Activated CD4-positive, alpha-beta T cell treated with anti-CD3 and anti-CD28 coated beads for 1 hour (primary cell): Measurements from ENCODE around the gene RAB10.
"Not testable (repeated sequence)": the region's sequence is repeated elsewhere in the genome, so short reads cannot be mapped to it uniquely, and the experiment has no call there.

ENCODE experiments used
- DNase-seq: peaks from one replicate; pipeline ENCODE4 v3.0.0-alpha.2; 2020

RAB10 gene

DNA sequence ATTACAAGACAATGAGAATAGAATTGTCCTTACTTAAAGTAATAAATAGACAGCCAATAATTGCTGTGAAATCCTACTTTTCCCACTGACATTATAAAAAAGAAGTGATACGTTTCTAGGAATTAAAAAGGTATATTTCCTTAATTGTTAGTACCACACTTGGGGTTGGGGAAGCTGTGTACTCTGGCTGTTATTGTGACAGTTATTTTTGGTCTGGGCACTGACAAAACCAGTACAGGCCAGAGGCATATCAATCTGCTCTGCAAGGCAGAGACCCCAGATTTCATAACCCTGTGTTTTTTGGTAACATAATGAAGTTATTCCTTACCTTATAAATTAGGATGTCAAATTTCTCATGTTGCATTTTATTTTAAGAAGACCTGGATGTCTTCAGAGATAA lies 66.5 kb downstream of the RAB10 start:
- DNase-seq: no peak

DNA sequence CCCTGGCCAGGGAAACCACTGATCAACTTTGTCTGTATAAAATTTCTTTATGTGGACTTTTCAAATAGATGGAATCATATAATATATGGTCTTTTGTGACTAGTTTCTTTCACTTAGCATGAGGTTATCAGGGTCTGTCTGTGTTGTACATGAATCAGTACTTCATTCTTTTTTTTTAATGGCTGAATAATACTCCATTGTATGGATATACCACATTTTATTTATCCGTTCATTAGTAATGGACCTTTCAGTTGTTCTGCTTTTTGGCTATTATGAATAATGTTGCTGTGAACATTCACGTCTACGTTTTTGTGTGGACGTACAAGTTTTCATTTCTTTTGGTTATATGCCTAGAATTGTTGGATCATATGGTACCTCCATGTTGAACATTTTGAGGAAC lies 69.9 kb downstream of the RAB10 start:
- DNase-seq: no peak

DNA sequence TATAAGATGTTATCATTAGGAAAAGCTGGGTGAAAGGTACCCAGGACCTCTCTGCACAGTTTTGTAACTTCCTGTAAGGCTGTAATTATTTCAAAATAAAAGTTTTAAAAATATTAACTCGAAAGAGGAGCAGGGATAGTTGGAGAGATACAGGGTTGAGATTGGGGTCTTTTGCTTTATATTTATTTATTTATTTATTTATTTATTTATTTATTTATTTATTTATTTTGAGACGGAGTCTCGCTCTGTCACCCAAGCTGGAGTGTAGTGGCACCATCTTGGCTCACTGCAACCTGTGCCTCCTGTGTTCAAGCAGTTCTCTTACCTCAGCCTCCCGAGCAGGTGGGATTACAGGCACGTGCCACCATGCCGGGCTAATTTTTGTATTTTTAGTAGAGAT lies 74.8 kb downstream of the RAB10 start:
- not testable (repeated sequence) for DNase-seq

DNA sequence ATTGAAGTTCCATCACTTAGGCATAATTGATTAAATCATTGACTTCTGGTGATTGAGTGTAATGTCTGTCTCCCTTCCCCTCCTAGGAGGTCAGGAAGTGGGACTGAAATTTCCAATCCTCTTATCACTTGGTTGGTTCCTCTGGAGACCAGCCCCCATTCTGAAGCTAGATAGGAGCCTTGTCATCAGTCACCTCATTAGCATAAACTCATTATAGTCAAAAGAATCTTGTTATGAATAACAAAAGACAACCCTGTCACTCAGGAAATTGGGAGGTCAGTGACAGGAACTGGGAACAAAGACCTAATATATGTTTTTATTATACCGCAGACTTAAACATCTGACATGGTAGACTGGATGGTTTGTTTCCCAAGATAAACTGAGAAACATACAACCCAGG lies 78.3 kb downstream of the RAB10 start:
- DNase-seq: no peak

DNA sequence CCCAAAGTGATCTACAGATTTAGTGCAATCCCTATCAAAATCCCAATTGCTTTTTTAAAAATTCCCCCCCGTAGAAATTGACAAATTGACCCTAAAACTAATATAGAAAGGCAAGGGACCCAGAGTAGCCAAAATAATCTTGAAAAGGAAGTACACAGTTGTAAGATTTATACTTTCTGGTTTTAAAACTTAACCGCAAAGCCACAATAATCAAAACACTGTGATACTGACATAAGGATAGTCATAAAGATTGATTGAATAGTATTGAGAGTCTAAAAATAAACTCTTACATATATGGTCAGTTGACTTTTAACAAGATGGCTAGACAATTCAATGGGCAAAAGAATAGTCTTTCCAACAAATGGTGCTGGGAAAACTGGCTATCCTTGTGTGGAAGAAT lies 80.3 kb downstream of the RAB10 start:
- DNase-seq: no peak

DNA sequence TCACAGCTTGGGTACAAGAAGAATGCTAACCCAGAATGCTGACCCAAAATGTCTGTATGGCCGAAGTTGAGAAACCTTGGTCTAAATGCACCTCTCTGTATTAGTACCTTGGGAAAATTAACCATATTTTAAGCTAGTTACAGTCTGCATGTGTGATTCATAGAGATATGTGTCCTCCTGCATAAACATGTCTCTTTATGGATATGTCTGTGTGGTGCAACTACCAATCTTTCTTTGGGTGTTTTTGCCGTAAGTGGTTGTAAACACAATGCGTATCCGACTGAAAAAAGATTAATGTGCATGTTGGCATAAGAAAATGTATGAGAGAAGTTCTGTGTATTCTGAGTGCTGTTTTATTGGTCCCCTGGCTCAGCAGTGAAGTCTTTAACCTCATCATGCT lies 84.8 kb downstream of the RAB10 start:
- DNase-seq: no peak

DNA sequence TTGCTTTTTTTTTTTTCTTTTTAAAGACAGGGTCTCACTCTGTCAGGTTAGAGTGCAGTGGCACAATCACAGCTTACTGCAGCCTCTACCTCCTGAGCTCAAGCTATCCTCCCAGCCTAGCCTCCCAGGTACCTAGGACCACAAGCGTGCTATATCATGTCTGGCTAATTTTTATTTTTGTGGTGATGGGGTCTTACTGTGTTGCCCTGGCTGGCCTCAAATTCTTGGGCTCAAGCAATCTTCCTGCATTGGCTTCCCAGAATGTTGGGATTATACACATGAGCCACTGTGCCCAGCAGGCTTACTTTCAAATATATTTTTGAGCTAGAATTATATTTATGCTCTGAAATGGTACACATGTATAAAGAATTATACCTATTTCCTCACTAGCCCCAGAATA lies 85.6 kb downstream of the RAB10 start:
- no peak for DNase-seq

DNA sequence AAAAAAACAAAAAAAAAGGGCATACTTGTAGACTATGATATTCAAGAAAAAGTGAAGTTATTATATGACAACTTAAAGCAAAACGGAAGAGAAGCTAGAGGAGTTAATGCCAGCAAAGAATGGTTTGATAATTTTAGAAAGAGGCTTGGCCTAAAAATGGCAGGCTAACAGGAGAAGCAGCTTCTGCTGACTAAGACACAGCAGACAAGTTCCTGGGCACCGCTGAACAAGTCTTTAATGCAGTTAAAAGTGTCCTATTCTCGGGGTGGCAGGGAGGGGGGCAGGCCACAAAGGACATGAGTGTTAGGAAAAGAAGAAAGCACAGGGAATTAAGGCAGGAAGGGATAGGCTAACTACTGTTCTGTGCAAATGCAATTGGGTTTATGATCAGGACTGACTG lies 88.7 kb downstream of the RAB10 start:
- DNase-seq: no peak

DNA sequence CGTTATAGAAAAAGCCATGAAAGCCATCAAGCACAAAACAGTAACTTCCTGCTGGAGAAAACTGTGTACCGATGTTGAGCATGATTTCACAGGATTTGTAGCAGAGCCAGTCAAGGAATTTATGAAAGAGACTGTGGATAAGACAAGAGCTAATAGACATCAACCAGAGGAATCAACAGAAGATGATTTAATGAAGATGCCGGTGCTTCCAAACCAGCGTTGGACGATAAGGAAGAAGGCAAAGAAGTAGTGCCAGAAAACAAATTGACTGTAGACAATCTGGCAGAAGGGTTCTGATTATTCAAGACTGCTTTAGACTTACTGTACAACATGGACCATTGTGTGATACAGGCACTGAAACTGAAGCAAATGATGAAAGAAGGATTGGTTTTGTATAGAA lies 89.5 kb downstream of the RAB10 start:
- DNase-seq: no peak

DNA sequence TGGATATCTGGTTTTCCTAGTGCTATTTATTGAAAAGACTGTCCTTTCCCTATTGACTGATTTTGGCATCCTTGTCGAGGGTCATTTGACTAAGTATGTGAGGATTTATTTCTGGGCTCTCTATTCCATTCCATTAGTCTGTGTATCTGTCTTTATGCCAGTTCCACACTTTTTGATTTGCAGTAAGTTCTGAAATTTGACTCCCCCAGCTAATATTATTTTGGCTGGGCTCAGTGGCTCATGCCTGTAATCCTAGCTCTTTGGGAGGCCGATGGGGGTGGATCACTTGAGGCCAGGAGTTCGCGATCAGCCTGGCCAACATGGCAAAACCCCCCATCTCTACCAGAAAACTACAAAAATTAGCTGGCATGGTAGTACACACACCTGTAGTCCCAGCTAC lies 92.2 kb downstream of the RAB10 start:
- DNase-seq: no peak

DNA sequence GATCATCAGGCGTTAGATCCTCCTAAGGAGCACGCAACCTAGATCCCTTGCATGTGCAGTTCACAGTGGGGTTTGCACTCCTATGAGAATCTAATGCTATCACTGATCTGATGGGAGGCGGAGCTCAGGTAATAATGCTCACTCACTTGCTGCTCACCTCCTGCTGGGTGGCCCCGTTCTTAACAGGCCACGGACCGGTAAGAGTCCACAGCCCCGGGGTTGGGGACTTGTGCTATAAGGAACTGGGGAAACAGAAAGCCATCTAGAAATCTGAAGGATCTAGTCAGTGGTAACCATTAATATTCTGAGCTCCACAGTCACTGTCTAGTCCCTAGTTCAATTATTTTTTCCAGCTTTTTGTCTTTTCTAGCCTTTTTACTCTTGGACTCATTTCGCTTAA lies 94.3 kb downstream of the RAB10 start:
- DNase-seq: no peak

DNA sequence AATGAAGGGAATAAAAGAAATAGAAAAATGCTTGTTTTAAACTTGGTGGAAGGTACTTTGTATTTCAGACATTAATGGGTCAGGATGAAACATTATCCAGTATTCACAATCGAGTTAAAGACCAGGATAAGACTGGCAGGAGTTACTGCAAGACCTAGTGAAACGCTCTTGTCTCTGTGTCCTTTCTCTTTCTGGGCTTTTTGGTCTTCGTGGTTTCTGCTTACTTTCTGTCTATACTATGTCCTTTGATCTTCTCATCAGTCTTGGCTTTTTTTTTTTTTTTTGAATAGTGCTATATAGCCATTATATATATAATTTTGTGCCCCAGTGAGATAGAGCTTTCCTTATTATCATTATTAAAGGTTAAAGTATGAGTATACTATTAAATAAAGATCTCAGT lies 96.9 kb downstream of the RAB10 start:
- DNase-seq: no peak

DNA sequence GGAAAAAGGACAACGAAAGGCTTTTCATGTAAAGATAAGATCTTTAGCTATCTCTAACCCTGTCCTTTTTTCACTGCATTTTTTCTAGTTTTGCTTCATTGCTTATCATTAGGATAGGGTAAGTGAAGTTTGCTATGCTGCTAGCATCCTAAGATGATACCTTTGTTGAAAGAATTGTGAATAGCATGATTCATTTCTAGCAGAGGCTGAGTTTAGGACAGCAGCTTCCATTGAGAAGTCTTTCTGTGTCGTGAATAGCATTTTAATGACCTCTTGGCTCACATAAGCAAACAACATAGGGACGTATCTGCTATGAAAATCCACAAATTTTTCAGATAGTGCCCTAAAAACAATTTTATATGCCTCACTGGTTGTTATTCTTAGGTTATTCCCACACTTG lies 102.6 kb downstream of the RAB10 start:
- DNase-seq: no peak

DNA sequence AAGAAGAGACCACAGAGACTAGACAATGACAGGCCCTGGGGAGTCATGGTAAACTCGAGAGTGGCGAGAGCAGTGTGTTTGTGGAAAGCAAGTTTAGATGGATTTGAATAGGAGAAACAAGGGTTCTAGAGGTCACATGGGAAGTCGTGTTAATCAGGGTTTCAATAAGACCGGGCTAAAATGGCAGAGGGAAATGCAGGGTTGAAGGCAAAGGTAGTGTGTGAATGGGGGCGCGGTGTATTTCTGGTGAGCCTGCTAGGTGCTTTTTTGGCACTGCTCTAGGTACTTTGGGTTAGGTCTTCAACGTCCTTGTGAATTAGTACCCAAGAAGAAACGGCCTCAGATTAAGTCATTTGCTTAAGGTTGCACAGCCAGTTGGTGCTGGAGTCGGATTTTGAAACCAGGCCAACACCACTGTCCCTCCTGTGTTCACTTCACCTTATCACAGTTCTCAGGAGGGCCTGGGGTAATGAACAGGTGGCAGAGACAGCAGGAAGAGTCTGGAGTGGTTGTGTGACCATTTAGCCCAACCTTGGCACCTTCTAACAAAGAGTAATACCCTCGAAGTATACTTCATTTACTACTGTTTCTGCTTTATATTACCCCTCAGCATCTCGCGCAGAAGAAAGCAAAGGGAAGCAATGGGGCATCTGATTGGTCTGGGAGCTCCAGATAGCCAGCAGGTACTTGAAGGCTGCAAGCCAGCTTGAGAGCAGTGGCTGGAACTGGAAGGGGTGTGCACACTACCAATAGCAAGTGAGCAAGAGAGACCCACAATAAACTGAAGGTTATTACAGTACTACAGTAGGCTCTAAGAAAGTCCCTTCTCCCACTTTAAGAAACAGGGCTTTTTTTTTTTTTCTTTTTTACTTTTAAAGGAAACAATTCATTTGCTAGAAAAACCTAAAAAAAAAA lies 105.6 kb downstream of the RAB10 start:
- DNase-seq: no peak

DNA sequence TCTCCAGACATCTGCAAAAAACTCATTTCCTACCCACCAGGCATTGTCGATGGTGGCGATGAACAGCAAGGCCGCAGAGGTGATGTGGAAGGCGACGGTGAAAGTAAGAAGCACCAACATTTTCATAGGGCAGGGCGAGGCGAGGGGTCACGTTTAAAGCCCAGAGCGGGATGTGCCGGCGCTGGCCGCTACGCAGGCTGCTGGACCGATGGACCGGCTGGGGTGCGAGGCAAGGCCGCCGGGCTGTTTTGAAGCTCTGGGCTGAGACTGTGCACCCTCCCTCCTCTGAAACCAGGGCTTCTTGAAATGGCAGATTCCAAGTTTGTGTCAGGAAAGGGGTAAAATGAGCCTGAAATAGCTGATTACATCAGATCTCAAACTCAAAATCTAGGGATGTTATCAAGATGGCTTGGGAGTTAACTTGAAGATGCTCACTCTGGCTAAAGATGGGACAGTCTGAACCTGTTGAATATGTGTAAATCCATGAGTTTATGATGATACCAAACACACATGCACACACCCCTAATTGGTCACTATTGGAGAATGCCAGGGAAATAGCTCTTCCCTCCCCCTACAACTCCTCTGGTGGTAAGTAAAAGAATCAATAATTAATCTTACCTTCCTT lies 107.4 kb downstream of the RAB10 start:
- DNase-seq: no peak

DNA sequence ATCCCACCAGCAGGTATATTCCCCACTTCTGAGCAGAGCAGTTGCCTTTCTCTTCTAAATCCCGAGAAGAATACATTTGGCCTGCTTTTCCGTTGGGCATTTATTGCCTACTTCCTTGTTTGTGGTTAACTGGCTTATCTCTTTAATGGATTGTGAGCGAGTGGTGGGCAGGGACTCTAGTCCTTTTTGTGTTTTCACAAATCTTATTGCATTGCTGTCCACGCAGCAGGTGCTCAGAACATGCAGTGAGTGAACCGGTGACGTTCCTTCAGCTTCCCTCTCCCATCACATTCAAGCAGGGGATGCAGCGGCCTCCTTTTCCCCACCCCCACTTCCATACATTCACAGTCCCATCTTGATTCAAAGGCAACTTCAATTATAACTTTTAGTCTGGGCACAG lies 110.1 kb downstream of the RAB10 start:
- DNase-seq: no peak

DNA sequence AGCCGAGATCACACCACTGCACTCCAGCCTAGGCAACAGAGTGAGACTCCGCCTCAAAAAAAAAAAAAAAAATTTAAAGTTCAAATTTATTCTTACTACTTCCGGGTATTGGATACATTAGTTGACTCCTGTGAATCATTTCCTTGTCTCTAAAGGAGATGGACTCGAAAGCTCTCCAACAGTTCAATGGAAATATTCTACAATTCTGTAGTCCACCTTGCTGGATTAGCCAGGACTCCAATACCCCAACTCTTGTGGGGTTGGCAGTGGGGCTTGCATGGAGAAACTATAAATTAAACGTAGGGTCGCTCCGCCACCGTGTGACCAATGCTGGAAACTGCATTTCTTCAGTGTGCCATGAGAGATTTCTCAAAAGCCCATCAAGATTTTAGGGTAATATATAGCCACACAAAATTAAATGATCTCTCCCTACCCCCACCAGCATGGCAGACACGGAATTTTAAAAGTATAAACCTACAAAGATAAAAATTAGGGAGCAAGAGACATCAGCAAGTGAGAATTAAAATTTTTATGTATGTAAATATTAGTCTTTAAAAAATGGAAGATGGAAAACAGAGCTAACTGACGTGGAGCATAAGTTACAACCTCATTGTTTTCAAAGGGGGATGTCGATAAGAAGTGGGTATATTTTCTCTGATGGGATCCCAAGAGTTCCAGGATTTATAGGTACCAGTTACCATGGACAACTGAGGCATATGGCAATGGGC lies 111.2 kb downstream of the RAB10 start:
- peak; percentile 38 for DNase-seq

DNA sequence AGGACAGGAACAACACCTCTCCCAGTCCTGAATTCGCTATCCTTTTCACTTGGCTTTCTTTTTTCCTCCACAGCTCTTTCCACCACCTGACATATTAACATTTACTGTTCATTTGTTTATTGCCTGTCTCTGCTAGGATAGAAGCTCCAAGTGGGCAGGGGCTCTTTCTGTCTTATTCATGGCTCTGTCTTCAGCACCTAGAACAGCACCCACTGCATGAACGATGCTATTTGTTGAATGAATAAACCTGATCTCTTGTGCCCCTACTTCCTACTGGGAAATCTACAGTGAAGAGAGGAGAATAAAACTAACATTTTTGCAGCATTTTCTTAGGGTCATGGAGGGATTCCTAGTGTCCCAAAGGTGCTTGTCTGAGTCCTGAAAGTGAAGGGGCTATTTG lies 114.6 kb downstream of the RAB10 start:
- DNase-seq: no peak

DNA sequence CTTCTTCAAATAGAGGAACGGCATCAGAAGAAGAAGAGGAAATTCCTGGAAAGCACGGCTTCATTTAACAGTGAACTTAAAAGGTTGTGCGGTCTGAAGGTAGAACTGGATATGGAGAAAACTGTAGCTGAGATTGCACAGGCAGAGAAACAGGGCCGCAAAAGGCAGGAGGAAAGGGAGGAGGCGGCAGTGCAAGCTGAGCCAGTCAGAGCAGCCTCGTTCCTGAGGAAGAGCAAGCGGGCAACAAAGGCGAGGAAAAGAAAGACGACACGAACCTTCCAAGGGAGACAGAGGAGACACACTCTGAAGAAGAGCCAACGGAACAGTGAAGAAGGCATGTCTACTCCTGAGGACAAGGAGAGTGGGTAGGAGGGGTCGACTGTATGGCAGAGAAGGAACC lies 116.4 kb downstream of the RAB10 start:
- DNase-seq: no peak

DNA sequence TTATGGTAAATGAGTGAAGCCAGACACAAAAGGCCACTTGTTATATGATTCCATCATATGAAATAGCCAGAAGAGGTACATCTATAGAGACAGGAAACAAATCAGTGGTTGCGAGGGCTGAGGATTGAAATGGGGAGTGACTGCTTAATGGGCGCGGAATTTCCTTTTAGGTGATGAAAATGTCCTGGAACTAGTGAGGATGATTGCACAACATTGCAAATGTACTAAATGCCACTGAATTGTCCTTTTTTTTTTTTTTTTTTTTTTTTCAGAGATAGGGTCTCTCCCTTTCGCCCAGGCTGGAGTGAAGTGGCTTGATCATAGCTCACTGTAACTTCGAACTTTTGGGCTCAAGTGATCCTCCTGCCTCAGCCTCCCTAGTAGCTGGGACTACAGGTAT lies 123.7 kb downstream of the RAB10 start:
- DNase-seq: no peak

DNA sequence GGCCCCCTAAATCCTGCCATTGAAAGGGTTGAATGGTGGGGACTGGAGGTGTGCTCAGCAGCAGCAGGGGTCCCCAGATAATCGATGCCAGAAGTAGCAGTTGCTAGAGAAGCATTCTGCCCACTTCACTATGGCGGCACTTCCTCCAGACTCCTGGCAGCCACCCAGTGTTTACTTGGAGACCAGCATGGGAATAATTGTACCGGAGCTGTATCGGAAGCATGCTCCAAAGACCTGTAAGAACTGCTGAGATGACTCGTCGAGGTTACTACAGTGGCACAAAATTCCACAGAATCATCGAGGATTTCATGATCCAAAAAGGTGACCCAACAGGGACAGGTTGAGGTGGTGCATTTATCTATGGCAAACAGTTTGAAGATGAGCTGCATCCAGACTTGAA lies 128.0 kb downstream of the RAB10 start:
- no peak for DNase-seq

DNA sequence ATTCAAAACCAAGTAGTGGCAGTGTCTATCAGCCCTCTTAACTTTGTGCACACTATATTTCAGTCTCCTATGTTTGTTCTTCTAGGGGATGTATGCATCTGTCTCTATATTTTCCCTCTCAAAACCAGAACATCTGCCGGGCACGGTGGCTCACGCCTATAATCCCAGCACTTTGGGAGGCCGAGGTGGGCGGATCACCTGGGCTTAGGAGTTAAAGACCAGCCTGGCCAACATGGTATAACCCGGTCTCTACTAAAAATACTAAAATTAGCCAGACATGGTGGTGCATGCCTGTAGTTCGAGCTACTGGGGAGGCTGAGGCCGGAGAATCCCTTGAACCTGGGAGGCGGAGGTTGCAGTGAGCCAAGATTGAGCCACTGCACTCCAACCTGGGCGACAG lies 129.1 kb downstream of the RAB10 start:
- DNase-seq: no peak

DNA sequence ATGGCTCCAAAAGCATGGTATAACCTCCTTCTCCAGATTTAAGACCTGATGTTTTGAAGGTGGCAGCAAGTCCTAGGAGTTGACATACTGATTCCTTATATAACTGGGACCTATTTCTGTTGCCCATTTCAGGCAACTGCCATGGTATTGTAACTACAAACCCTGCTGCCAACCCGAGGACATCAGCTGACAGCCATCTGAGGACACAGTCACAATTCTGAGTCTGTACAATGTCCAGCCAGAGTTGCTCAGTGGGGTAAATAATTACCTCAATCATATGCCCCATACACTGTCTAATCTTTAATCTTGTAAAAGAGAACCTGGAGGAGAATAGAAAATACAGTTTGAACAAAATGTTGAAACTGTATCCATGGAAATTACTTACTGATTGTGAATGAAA lies 130.3 kb downstream of the RAB10 start:
- no peak for DNase-seq

DNA sequence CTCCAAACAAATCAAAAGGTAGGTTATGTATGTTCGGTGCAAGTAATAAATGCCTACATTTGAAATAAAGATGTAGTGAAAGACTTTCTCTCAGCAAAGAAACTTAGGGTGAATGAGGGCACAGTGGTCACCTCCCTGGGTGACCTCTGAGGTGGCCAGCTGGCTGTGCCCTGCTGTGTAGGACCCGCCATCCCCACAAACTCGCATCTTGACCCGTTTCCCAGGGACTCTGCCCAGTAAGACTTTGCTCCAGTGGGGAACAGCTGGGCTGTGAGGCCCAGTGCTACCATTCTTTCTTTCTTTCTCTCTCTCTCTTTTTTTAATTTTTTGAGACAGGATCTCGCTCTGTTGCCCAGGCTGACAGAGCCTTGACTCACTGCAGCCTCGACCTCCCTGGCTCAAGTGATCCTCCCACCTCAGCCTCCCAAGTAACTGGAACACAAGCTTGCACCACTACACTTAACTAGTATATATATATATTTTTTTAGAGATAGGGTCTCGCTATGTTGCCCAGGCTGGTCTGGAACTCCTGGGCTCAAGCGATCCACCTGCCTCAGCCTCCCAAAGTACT lies 130.8 kb downstream of the RAB10 start:
- no peak for DNase-seq
